ENCODE results near the gene TMEM97. TPM values are rescaled to one million over a fixed set of nuclear protein-coding genes. Genes with fewer than 3 reads are reported as not detected.

Gene TMEM97
- total RNA-seq, 2 experiments from 2014 or later, result 31.2 to 32.0 TPM

- Mint-ChIP-seq H3K27me3 (ENCODE audit: low read depth) (no peaks in the 10 kb centered on the region), H3K4me3 (no peak overlapping the region), H3K4me1 (ENCODE audit: low read depth) (peaks cover 22% of the 10 kb centered on the region), H3K27ac (no peak overlapping the region), H3K36me3 (ENCODE audit: low read depth) (peaks cover 26% of the 10 kb centered on the region), H3K9me3 (ENCODE audit: insufficient read depth) (no peaks in the 10 kb centered on the region)
- ChIA-PET CTCF (no interaction called here), POLR2A (no interaction called here)
- ATAC-seq, result no peak
- DNase-seq, result no peak
Observed at GRCh38 chr17:28340374-28340773, 21.4 kb downstream of the TMEM97 start.

GRCh38 chr17:28341516-28341915 lies 22.5 kb downstream of the TMEM97 start:
- ATAC-seq (no peak), DNase-seq (no peak)
- Mint-ChIP-seq H3K27ac (no peak overlapping the region), H3K27me3 (ENCODE audit: low read depth) (no peaks in the 10 kb centered on the region), H3K9me3 (ENCODE audit: insufficient read depth) (no peaks in the 10 kb centered on the region), H3K4me1 (ENCODE audit: low read depth) (peaks cover 17% of the 10 kb centered on the region), H3K36me3 (ENCODE audit: low read depth) (peaks cover 36% of the 10 kb centered on the region), H3K4me3 (no peak overlapping the region)
- CTCF ChIA-PET, result no interaction called here
- POLR2A ChIA-PET, result interaction anchor here (1.3 kb wide), 1 partner anchor 16 kb away, joined by 3 read pairs; the partner anchor contains the start of gene POLDIP2

- Mint-ChIP-seq H3K9me3 (ENCODE audit: insufficient read depth) (no peaks in the 10 kb centered on the region), H3K27ac (no peak overlapping the region), H3K27me3 (ENCODE audit: low read depth) (no peaks in the 10 kb centered on the region), H3K4me1 (ENCODE audit: low read depth) (peaks cover 9% of the 10 kb centered on the region), H3K4me3 (no peak overlapping the region), H3K36me3 (ENCODE audit: low read depth) (peaks cover 41% of the 10 kb centered on the region)
- DNase-seq (no peak), ATAC-seq (no peak)
- ChIA-PET CTCF (no interaction called here), POLR2A (interaction anchor here (1.0 kb wide), 1 partner anchor 15 kb away, joined by 4 read pairs; the partner anchor contains the start of gene POLDIP2)
Observed at GRCh38 chr17:28342313-28342712, 23.3 kb downstream of the TMEM97 start.

GRCh38 chr17:28343491-28343932 lies 24.5 kb downstream of the TMEM97 start:
- ATAC-seq (no peak), DNase-seq (no peak)
- Mint-ChIP-seq H3K27ac (peak overlapping the region; percentile 54), H3K9me3 (ENCODE audit: insufficient read depth) (no peaks in the 10 kb centered on the region), H3K27me3 (ENCODE audit: low read depth) (no peaks in the 10 kb centered on the region), H3K4me3 (no peak overlapping the region), H3K4me1 (ENCODE audit: low read depth) (peaks cover 5% of the 10 kb centered on the region), H3K36me3 (ENCODE audit: low read depth) (peaks cover 49% of the 10 kb centered on the region)
- ChIA-PET CTCF (no interaction called here), POLR2A (interaction anchor here (0.6 to 0.7 kb wide), 2 partner anchors 18 to 630 kb away, joined by 3 to 5 read pairs; no protein-coding TSS in a partner anchor)

GRCh38 chr17:28344011-28344410 lies 25.0 kb downstream of the TMEM97 start:
- Mint-ChIP-seq H3K36me3 (ENCODE audit: low read depth) (peaks cover 54% of the 10 kb centered on the region), H3K4me3 (no peak overlapping the region), H3K27ac (peak overlapping the region; percentile 54), H3K9me3 (ENCODE audit: insufficient read depth) (no peaks in the 10 kb centered on the region), H3K4me1 (ENCODE audit: low read depth) (peaks cover 5% of the 10 kb centered on the region), H3K27me3 (ENCODE audit: low read depth) (no peaks in the 10 kb centered on the region)
- POLR2A ChIA-PET, result interaction anchor here (0.7 kb wide), 1 partner anchor 18 kb away, joined by 3 read pairs; no protein-coding TSS in a partner anchor
- no peak for DNase-seq
- CTCF ChIA-PET, result no interaction called here
- ATAC-seq, result no peak

- ATAC-seq (no peak), DNase-seq (no peak)
- Mint-ChIP-seq H3K27me3 (ENCODE audit: low read depth) (no peaks in the 10 kb centered on the region), H3K4me1 (ENCODE audit: low read depth) (peaks cover 5% of the 10 kb centered on the region), H3K36me3 (ENCODE audit: low read depth) (peaks cover 54% of the 10 kb centered on the region), H3K9me3 (ENCODE audit: insufficient read depth) (no peaks in the 10 kb centered on the region), H3K4me3 (no peak overlapping the region), H3K27ac (no peak overlapping the region)
- POLR2A ChIA-PET, result interaction anchor here (0.9 kb wide), 1 partner anchor 12 kb away, joined by 3 read pairs; the partner anchor contains the start of gene POLDIP2
- CTCF ChIA-PET, result no interaction called here
Observed at GRCh38 chr17:28344435-28344901, 25.5 kb downstream of the TMEM97 start.

- H3K4me1 Mint-ChIP-seq (ENCODE audit: low read depth), result peaks cover 5% of the 10 kb centered on the region
- ChIA-PET CTCF (interaction anchor here (1.2 kb wide), 1 partner anchor 10 kb away, joined by 6 read pairs; the partner anchor contains the start of gene TNFAIP1), POLR2A (interaction anchor here (1.5 to 1.7 kb wide), 2 partner anchors 10 to 12 kb away, joined by 5 to 7 read pairs; partner anchors contain the start of genes IFT20, POLDIP2 and TNFAIP1)
- H3K4me3 Mint-ChIP-seq, result no peak overlapping the region
- H3K9me3 Mint-ChIP-seq (ENCODE audit: insufficient read depth), result no peaks in the 10 kb centered on the region
- peaks cover 56% of the 10 kb centered on the region for H3K36me3 Mint-ChIP-seq (ENCODE audit: low read depth)
- no peaks in the 10 kb centered on the region for H3K27me3 Mint-ChIP-seq (ENCODE audit: low read depth)
- ATAC-seq (no peak), DNase-seq (no peak)
- H3K27ac Mint-ChIP-seq, result no peak overlapping the region
Observed at GRCh38 chr17:28345419-28346198, 26.6 kb downstream of the TMEM97 start.

- H3K36me3 Mint-ChIP-seq (ENCODE audit: low read depth), result peaks cover 58% of the 10 kb centered on the region
- no peaks in the 10 kb centered on the region for H3K27me3 Mint-ChIP-seq (ENCODE audit: low read depth)
- no peak for ATAC-seq
- DNase-seq, result no peak
- ChIA-PET CTCF (interaction anchor here (1.2 kb wide), 1 partner anchor 10 kb away, joined by 6 read pairs; the partner anchor contains the start of gene TNFAIP1), POLR2A (interaction anchor here (1.5 to 1.7 kb wide), 2 partner anchors 11 kb away, joined by 5 to 7 read pairs; partner anchors contain the start of genes IFT20, POLDIP2 and TNFAIP1)
- H3K9me3 Mint-ChIP-seq (ENCODE audit: insufficient read depth), result no peaks in the 10 kb centered on the region
- H3K27ac Mint-ChIP-seq, result no peak overlapping the region
- H3K4me3 Mint-ChIP-seq, result no peak overlapping the region
- H3K4me1 Mint-ChIP-seq (ENCODE audit: low read depth), result peaks cover 5% of the 10 kb centered on the region
Observed at GRCh38 chr17:28346199-28346580, 27.2 kb downstream of the TMEM97 start.

GRCh38 chr17:28346746-28347246 lies 27.8 kb downstream of the TMEM97 start:
- H3K27me3 Mint-ChIP-seq (ENCODE audit: low read depth), result no peaks in the 10 kb centered on the region
- peaks cover 62% of the 10 kb centered on the region for H3K36me3 Mint-ChIP-seq (ENCODE audit: low read depth)
- ATAC-seq, result no peak
- DNase-seq, result no peak
- POLR2A ChIA-PET, result interaction anchor here (1.7 kb wide), 1 partner anchor 10 kb away, joined by 7 read pairs; the partner anchor contains the start of gene POLDIP2
- no peaks in the 10 kb centered on the region for H3K9me3 Mint-ChIP-seq (ENCODE audit: insufficient read depth)
- CTCF ChIA-PET, result no interaction called here
- H3K27ac Mint-ChIP-seq, result no peak overlapping the region
- no peak overlapping the region for H3K4me3 Mint-ChIP-seq
- peaks cover 5% of the 10 kb centered on the region for H3K4me1 Mint-ChIP-seq (ENCODE audit: low read depth)

GRCh38 chr17:28347261-28347891 lies 28.4 kb downstream of the TMEM97 start:
- ChIA-PET POLR2A (interaction anchor here (1.1 to 1.4 kb wide), 2 partner anchors 10 to 11 kb away, joined by 4 read pairs; partner anchors contain the start of genes IFT20, POLDIP2 and TNFAIP1), CTCF (no interaction called here)
- no peaks in the 10 kb centered on the region for H3K27me3 Mint-ChIP-seq (ENCODE audit: low read depth)

GRCh38 chr17:28348979-28349378 lies 30.0 kb downstream of the TMEM97 start:
- peaks cover 65% of the 10 kb centered on the region for H3K36me3 Mint-ChIP-seq (ENCODE audit: low read depth)
- POLR2A ChIA-PET, result interaction anchor here (1.3 to 1.4 kb wide), 2 partner anchors 13 to 15 kb away, joined by 3 to 4 read pairs; partner anchors contain the start of genes IFT20 and TNFAIP1

More at GRCh38 chr17:28347261-28347891, 28.4 kb downstream of the TMEM97 start:
- H3K27ac Mint-ChIP-seq, result no peak overlapping the region
- DNase-seq, result no peak
- H3K4me3 Mint-ChIP-seq, result no peak overlapping the region
- H3K9me3 Mint-ChIP-seq (ENCODE audit: insufficient read depth), result no peaks in the 10 kb centered on the region
- peaks cover 61% of the 10 kb centered on the region for H3K36me3 Mint-ChIP-seq (ENCODE audit: low read depth)
- no peak for ATAC-seq
- H3K4me1 Mint-ChIP-seq (ENCODE audit: low read depth), result peaks cover 5% of the 10 kb centered on the region

More at GRCh38 chr17:28348979-28349378, 30.0 kb downstream of the TMEM97 start:
- H3K4me1 Mint-ChIP-seq (ENCODE audit: low read depth), result no peaks in the 10 kb centered on the region
- no peaks in the 10 kb centered on the region for H3K27me3 Mint-ChIP-seq (ENCODE audit: low read depth)
- CTCF ChIA-PET, result interaction anchor here (1.2 kb wide), 1 partner anchor 13 kb away, joined by 5 read pairs; the partner anchor contains the start of genes IFT20 and TNFAIP1
- DNase-seq, result no peak
- H3K9me3 Mint-ChIP-seq (ENCODE audit: insufficient read depth), result no peaks in the 10 kb centered on the region
- no peak overlapping the region for H3K27ac Mint-ChIP-seq
- no peak for ATAC-seq
- H3K4me3 Mint-ChIP-seq, result no peak overlapping the region

All from activated CD8-positive, alpha-beta T cell treated with anti-CD3 and anti-CD28 coated beads, Interleukin-2, amount 10 ng/mL, durations not matched to agents 7 days and 5 days (primary cell).